Sigmoid colon (tissue), 7 donors: ENCODE data around the gene TMEM14A. TPM values are rescaled to one million over a fixed set of nuclear protein-coding genes. Genes with fewer than 3 reads are reported as not detected.

Experiments
- DNase-seq: peaks from one replicate; pipeline ENCODE4 v3.0.0-alpha.2; 2019
- H3K27ac ChIP-seq, 4 donors: fragments of 200-600 bp; sonication (generic); one replicate each; pipeline ENCODE4 v1.5.1; 2016 to 2019; ENCODE audit warnings: mild to moderate bottlenecking in 1 of 4
- H3K27me3 ChIP-seq, 3 donors: fragments of 200-600 bp; sonication (generic); one replicate each; pipeline ENCODE4 v1.5.1; 2019; ENCODE audit warnings: mild to moderate bottlenecking in 1 of 3
- H3K36me3 ChIP-seq, 4 donors: fragments of 200-600 bp; sonication (generic); one replicate each; pipeline ENCODE4 v1.5.1; 2016 to 2019
- H3K4me1 ChIP-seq, 4 donors: fragments of 200-600 bp; sonication (generic); one replicate each; pipeline ENCODE4 v1.5.1; 2017 to 2019
- H3K4me3 ChIP-seq, 4 donors: fragments of 200-600 bp; sonication (generic); one replicate each; pipeline ENCODE4 v1.5.1; 2017 to 2019; ENCODE audit warnings: mild to moderate bottlenecking in 2 of 4, moderate library complexity in 1 of 4
- H3K9me3 ChIP-seq, 4 donors: fragments of 200-600 bp in 3 of 4; sonication (generic) in 3 of 4; one replicate each; pipeline versions ENCODE4 v1.5.1 to v1.6.1; 2013 to 2019
- EP300 ChIP-seq, 4 donors: sonication (generic); formaldehyde crosslinking; IDR thresholded peaks; one replicate each; pipeline ENCODE4 v1.6.1; 2017; ENCODE audit warnings: antibody characterized with exemption in 4 of 4
- POLR2A ChIP-seq, 2 donors: fragments of 450-650 bp; IDR thresholded peaks; one replicate each; pipeline ENCODE4 v1.6.1; 2016; ENCODE audit warnings: antibody characterized with exemption in 2 of 2, mild to moderate bottlenecking in 2 of 2, moderate library complexity in 2 of 2
- POLR2AphosphoS5 ChIP-seq, 4 donors: sonication (generic); formaldehyde crosslinking; IDR thresholded peaks; one replicate each; pipeline ENCODE4 v1.6.1; 2017; ENCODE audit warnings: antibody characterized with exemption in 4 of 4
- WGBS, 2 donors: extraction: QIAGEN DNeasy Blood & Tissue Kit; methylation state at CpG; one replicate each; pipeline ENCODE4 v1.1.7; 2013; 5-methylcytosine and 5-hydroxymethylcytosine counted together
- intact Hi-C: fragments of 100-400 bp; cut with DNase I; formaldehyde crosslinking; loops from one replicate; pipeline ENCODE4 v1.15.1; 2023
- polyA plus RNA-seq, 3 donors: library from polyadenylated mRNA; stranded (reverse); fragments of 200-250 nt; gene quantifications; one replicate each; pipeline ENCODE4 v1.2.3, GENCODE V29; 2013
- total RNA-seq, 4 donors: library from RNA; depleted of rRNA; stranded (reverse); fragments of >200 nt; gene quantifications; one replicate each; pipeline ENCODE4 v1.1.0, GENCODE V29; 2016
- TF ChIP-seq, protein P1 (sequence below), 4 experiments: fragments of 450-650 bp in 3 of 4; fragments of 200-600 bp in 1 of 4; IDR thresholded peaks; one replicate each; pipeline ENCODE4 v1.5.1; 2016 to 2019; ENCODE audit warnings: antibody characterized with exemption in 4 of 4, mild to moderate bottlenecking in 3 of 4, moderate library complexity in 2 of 4
- donor health status: healthy with polysubstance abuse.
- donor health status: Bipolar disorder and iron deficiency.
- donor health status: healthy.

TMEM14A gene
- total and polyA plus RNA-seq, 7 donors, result 18.5 to 48.5 (median 25.2) TPM

DNA sequence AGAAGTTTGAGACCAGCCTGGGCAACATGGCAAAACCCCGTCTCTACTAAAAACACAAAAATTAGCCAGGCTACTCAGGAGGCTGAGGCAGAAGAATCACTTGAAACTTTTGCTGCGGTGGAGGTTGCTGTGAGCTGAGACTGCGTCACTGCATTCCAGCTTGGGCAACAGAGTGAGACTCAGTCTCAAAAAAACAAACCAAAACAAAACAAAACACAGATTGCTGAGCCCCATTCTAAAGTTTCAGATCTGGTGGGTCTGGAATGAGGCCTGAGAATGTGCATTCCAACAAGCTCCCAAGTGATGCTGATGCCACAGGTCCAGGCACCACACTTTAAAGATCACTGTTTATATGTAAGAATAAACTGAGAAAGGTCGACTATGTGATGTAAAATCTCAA is 24.9 kb upstream of the TMEM14A start:
- TF ChIP-seq POLR2AphosphoS5 (IDR thresholded peaks at IDR 0.05), result no peak
- TF ChIP-seq, protein P1, sequence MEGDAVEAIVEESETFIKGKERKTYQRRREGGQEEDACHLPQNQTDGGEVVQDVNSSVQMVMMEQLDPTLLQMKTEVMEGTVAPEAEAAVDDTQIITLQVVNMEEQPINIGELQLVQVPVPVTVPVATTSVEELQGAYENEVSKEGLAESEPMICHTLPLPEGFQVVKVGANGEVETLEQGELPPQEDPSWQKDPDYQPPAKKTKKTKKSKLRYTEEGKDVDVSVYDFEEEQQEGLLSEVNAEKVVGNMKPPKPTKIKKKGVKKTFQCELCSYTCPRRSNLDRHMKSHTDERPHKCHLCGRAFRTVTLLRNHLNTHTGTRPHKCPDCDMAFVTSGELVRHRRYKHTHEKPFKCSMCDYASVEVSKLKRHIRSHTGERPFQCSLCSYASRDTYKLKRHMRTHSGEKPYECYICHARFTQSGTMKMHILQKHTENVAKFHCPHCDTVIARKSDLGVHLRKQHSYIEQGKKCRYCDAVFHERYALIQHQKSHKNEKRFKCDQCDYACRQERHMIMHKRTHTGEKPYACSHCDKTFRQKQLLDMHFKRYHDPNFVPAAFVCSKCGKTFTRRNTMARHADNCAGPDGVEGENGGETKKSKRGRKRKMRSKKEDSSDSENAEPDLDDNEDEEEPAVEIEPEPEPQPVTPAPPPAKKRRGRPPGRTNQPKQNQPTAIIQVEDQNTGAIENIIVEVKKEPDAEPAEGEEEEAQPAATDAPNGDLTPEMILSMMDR (IDR thresholded peaks at IDR 0.05), result no peak
- TF ChIP-seq EP300 (IDR thresholded peaks at IDR 0.05), result no peak
- TF ChIP-seq POLR2A (IDR thresholded peaks at IDR 0.05), result no peak
- Histone ChIP-seq H3K36me3 (no peaks in the 10 kb centered on the region), H3K4me1 (no peaks in the 10 kb centered on the region), H3K4me3 (no peak overlapping the region), H3K27me3 (no peaks in the 10 kb centered on the region), H3K27ac (no peak overlapping the region), H3K9me3 (no peaks in the 10 kb centered on the region)
- intact Hi-C loops, result no loop called here
- no peak for DNase-seq
- 92 to 93% methylated on average over 4 of the region's 4 CpGs for WGBS, 2 donors

GRCh38 chr6:52647199-52647598 is 23.7 kb upstream of the TMEM14A start:
- Histone ChIP-seq H3K9me3 (no peaks in the 10 kb centered on the region), H3K36me3 (no peaks in the 10 kb centered on the region), H3K27ac (no peak overlapping the region), H3K4me1 (no peaks in the 10 kb centered on the region), H3K27me3 (no peaks in the 10 kb centered on the region), H3K4me3 (no peak overlapping the region)
- DNase-seq, result no peak
- intact Hi-C loops, result no loop called here
- TF ChIP-seq, protein P1 (IDR thresholded peaks at IDR 0.05), result no peak
- TF ChIP-seq POLR2AphosphoS5 (IDR thresholded peaks at IDR 0.05) (no peak), POLR2A (IDR thresholded peaks at IDR 0.05) (no peak), EP300 (IDR thresholded peaks at IDR 0.05) (no peak)
- 93 to 95% methylated on average over 3 of the region's 3 CpGs for WGBS, 2 donors

GRCh38 chr6:52649536-52650160 is 21.3 kb upstream of the TMEM14A start:
- Histone ChIP-seq H3K27ac (no peak overlapping the region), H3K4me1 (no peaks in the 10 kb centered on the region), H3K4me3 (no peak overlapping the region), H3K36me3 (no peaks in the 10 kb centered on the region), H3K27me3 (no peaks in the 10 kb centered on the region), H3K9me3 (no peaks in the 10 kb centered on the region)
- TF ChIP-seq POLR2A (IDR thresholded peaks at IDR 0.05) (no peak), EP300 (IDR thresholded peaks at IDR 0.05) (no peak)
- WGBS, 2 donors, result 48 to 50% methylated on average over 2 of the region's 2 CpGs
- DNase-seq, result no peak
- intact Hi-C loops, result no loop called here

GRCh38 chr6:52650941-52651340 is 20.0 kb upstream of the TMEM14A start:
- Histone ChIP-seq H3K27me3 (no peaks in the 10 kb centered on the region), H3K4me3 (no peak overlapping the region), H3K9me3 (no peaks in the 10 kb centered on the region), H3K27ac (no peak overlapping the region), H3K4me1 (no peaks in the 10 kb centered on the region), H3K36me3 (no peaks in the 10 kb centered on the region)
- no peak for DNase-seq
- 91 to 93% methylated on average over 3 of the region's 3 CpGs for WGBS, 2 donors
- TF ChIP-seq POLR2A (IDR thresholded peaks at IDR 0.05), result no peak
- TF ChIP-seq, protein P1 (IDR thresholded peaks at IDR 0.05), result no peak
- TF ChIP-seq EP300 (IDR thresholded peaks at IDR 0.05), result no peak
- TF ChIP-seq POLR2AphosphoS5 (IDR thresholded peaks at IDR 0.05), result no peak
- intact Hi-C loops, result no loop called here

DNA sequence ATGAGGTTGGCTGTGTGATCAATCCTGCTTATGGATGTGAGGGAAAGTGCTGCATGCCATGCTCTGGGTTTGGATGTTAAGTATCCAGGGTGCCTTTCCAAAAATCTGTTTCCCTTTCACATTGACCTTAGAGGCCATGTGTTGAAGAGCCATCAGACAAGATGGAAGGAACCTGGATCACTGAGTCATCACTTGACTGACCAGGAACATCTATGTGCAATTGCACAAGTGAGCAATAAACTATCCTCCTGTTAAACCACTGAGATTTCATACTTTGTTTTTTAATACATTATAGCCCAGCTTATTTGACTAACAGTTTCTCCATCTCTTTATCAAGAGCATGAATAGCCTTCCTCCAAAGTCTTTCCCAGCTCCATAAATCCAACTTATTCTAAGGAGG is 17.8 kb upstream of the TMEM14A start:
- Histone ChIP-seq H3K27ac (no peak overlapping the region), H3K4me1 (no peaks in the 10 kb centered on the region), H3K36me3 (no peaks in the 10 kb centered on the region), H3K9me3 (no peaks in the 10 kb centered on the region), H3K4me3 (no peak overlapping the region), H3K27me3 (no peaks in the 10 kb centered on the region)
- TF ChIP-seq POLR2A (IDR thresholded peaks at IDR 0.05), result no peak
- TF ChIP-seq POLR2AphosphoS5 (IDR thresholded peaks at IDR 0.05), result no peak
- DNase-seq, result no peak
- intact Hi-C loops, result no loop called here

- H3K27me3 ChIP-seq, result no peaks in the 10 kb centered on the region
- no peak overlapping the region for H3K4me3 ChIP-seq
- H3K9me3 ChIP-seq, result no peaks in the 10 kb centered on the region
- intact Hi-C loops, result no loop called here
- H3K4me1 ChIP-seq, result no peaks in the 10 kb centered on the region
- no peaks in the 10 kb centered on the region for H3K36me3 ChIP-seq
- WGBS, 2 donors, result 91 to 96% methylated on average over 1 of the region's 1 CpG
- DNase-seq, result no peak
- H3K27ac ChIP-seq, result no peak overlapping the region
- TF ChIP-seq EP300 (IDR thresholded peaks at IDR 0.05), result no peak
- no peak for TF ChIP-seq POLR2A (IDR thresholded peaks at IDR 0.05)
- TF ChIP-seq, protein P1 (IDR thresholded peaks at IDR 0.05), result no peak
- TF ChIP-seq POLR2AphosphoS5 (IDR thresholded peaks at IDR 0.05), result no peak
Observed at GRCh38 chr6:52654007-52654406, 16.9 kb upstream of the TMEM14A start.
